Erythroblast (primary cell): Measurements from ENCODE around the gene SOX6.

Experiments used
- DNase-seq, 2 experiments: peaks; one replicate each; lab custom pipeline; 2025; lab: John Stamatoyannopoulos, UW
- GATA1 ChIP-seq: IDR thresholded peaks from 2 replicates; pipeline ENCODE4 v1.6.1; 2011; ENCODE audit warnings: low read depth, mild to moderate bottlenecking, control low read depth, low read length, moderate library complexity
- POLR2A ChIP-seq: IDR thresholded peaks from 2 replicates; pipeline ENCODE4 v1.6.1; 2011; ENCODE audit warnings: mild to moderate bottlenecking, low read length

Gene SOX6

GRCh38 chr11:16001899-16002426, 354.4 kb downstream of the SOX6 start:
- no peak for TF ChIP-seq POLR2A
- TF ChIP-seq GATA1 = no peak
- DNase-seq = no peak

GRCh38 chr11:16001044-16001568, 355.2 kb downstream of the SOX6 start:
- DNase-seq = no peak
- no peak for TF ChIP-seq GATA1

GRCh38 chr11:16000065-16000464, 356.3 kb downstream of the SOX6 start:
- TF ChIP-seq POLR2A = no peak
- TF ChIP-seq GATA1 = no peak
- no peak for DNase-seq

- TF ChIP-seq POLR2A = no peak
- TF ChIP-seq GATA1 = no peak
- DNase-seq = no peak
These were observed 363.0 kb downstream of the SOX6 start for GRCh38 chr11:15993345-15993744.

GRCh38 chr11:15991215-15991614, 365.1 kb downstream of the SOX6 start:
- no peak for TF ChIP-seq GATA1
- TF ChIP-seq POLR2A = no peak
- DNase-seq = no peak

GRCh38 chr11:15989685-15990084, 366.7 kb downstream of the SOX6 start:
- TF ChIP-seq POLR2A (no peak), GATA1 (no peak)
- DNase-seq = no peak

- TF ChIP-seq POLR2A = no peak
- TF ChIP-seq GATA1 = no peak
These were observed 367.6 kb downstream of the SOX6 start for GRCh38 chr11:15988693-15989231.

GRCh38 chr11:15988016-15988550, 368.3 kb downstream of the SOX6 start:
- DNase-seq = no peak
- TF ChIP-seq POLR2A (no peak), GATA1 (no peak)

More at GRCh38 chr11:15988693-15989231, 367.6 kb downstream of the SOX6 start:
- DNase-seq = peak; percentile 23 to 31

- TF ChIP-seq GATA1 (no peak), POLR2A (no peak)
- no peak for DNase-seq
These were observed 369.3 kb downstream of the SOX6 start for GRCh38 chr11:15987046-15987445.

- no peak for TF ChIP-seq POLR2A
- no peak for DNase-seq
These were observed 370.5 kb downstream of the SOX6 start for GRCh38 chr11:15985860-15986139.

- DNase-seq = no peak
- TF ChIP-seq GATA1 (no peak), POLR2A (no peak)
These were observed 371.1 kb downstream of the SOX6 start for GRCh38 chr11:15985127-15985859.

GRCh38 chr11:15981292-15981691, 375.1 kb downstream of the SOX6 start:
- TF ChIP-seq GATA1 (no peak), POLR2A (no peak)

GRCh38 chr11:15977116-15977515, 379.2 kb downstream of the SOX6 start:
- DNase-seq = peak in 1 of 2 experiments; percentile 25
- TF ChIP-seq GATA1 = no peak
- no peak for TF ChIP-seq POLR2A

More at GRCh38 chr11:15981292-15981691, 375.1 kb downstream of the SOX6 start:
- DNase-seq = no peak

GRCh38 chr11:15976433-15977045, 379.8 kb downstream of the SOX6 start:
- DNase-seq = no peak
- TF ChIP-seq GATA1 (no peak), POLR2A (no peak)

- no peak for TF ChIP-seq GATA1
- TF ChIP-seq POLR2A = no peak
- no peak for DNase-seq
These were observed 380.6 kb downstream of the SOX6 start for GRCh38 chr11:15975742-15976141.

GRCh38 chr11:15972838-15973237, 383.5 kb downstream of the SOX6 start:
- no peak for TF ChIP-seq POLR2A
- TF ChIP-seq GATA1 = no peak

More at GRCh38 chr11:15972838-15973237, 383.5 kb downstream of the SOX6 start:
- DNase-seq = no peak
